GM23338 (cell line): ENCODE data around the gene MRM2. TPM values are rescaled to one million over a fixed set of nuclear protein-coding genes. Genes with fewer than 3 reads are reported as not detected.

Experiments used
- ATAC-seq: fragments of 200-7000 bp; cut with Tn5 transposase; 3 replicates; pipeline ENCODE4 v1.9.1; 2020
- DNase-seq: peaks from one replicate; pipeline ENCODE4 v3.0.0-alpha.2; 2015; ENCODE audit warnings: low spot score
- H2AFZ ChIP-seq: fragments of 200-600 bp; sonication (generic); 2 replicates; pipeline ENCODE4 v1.8.0; 2016; ENCODE audit warnings: antibody characterized with exemption, mild to moderate bottlenecking, moderate library complexity
- H3F3A ChIP-seq: fragments of 200-600 bp; sonication (generic); replicated peaks from 2 replicates; pipeline ENCODE4 v1.8.0; 2017; ENCODE audit warnings: antibody characterized with exemption, mixed run types, low read depth
- H3K27ac ChIP-seq: fragments of 200-600 bp; sonication (generic); 2 replicates; pipeline ENCODE4 v1.6.1; 2016; ENCODE audit warnings: low read depth
- H3K27me3 ChIP-seq: fragments of 200-600 bp; sonication (generic); 2 replicates; pipeline ENCODE4 v1.8.0; 2016; ENCODE audit warnings: mild to moderate bottlenecking, mixed run types, moderate library complexity; ENCODE audit not compliant: insufficient read depth
- H3K36me3 ChIP-seq: fragments of 200-600 bp; sonication (generic); 2 replicates; pipeline ENCODE4 v1.8.0; 2016; ENCODE audit warnings: mild to moderate bottlenecking; ENCODE audit not compliant: insufficient read depth
- H3K4me1 ChIP-seq: fragments of 200-600 bp; sonication (generic); 2 replicates; pipeline ENCODE4 v1.8.0; 2016; ENCODE audit warnings: mild to moderate bottlenecking, moderate library complexity; ENCODE audit not compliant: insufficient read depth
- H3K4me2 ChIP-seq: fragments of 200-600 bp; sonication (generic); 2 replicates; pipeline ENCODE4 v1.7.1; 2017; ENCODE audit warnings: mixed run types
- H3K4me3 ChIP-seq: fragments of 200-600 bp; sonication (generic); 2 replicates; pipeline ENCODE4 v1.6.1; 2016; ENCODE audit warnings: mixed run types
- H3K79me2 ChIP-seq: fragments of 200-600 bp; sonication (generic); replicated peaks from 2 replicates; pipeline ENCODE4 v1.8.0; 2017; ENCODE audit warnings: mild to moderate bottlenecking; ENCODE audit not compliant: insufficient read depth
- H3K9me2 ChIP-seq: fragments of 200-600 bp; sonication (generic); 2 replicates; pipeline ENCODE4 v1.8.0; 2017; ENCODE audit not compliant: insufficient read depth
- H4K20me1 ChIP-seq: fragments of 200-600 bp; sonication (generic); replicated peaks from 2 replicates; pipeline ENCODE4 v1.8.0; 2017; ENCODE audit warnings: mild to moderate bottlenecking; ENCODE audit not compliant: insufficient read depth
- H3K27ac Mint-ChIP-seq: 2 replicates; pipeline ENCODE4 v1.8.0; 2020; ENCODE audit warnings: inconsistent platforms, mild to moderate bottlenecking, moderate library complexity, mixed read lengths
- H3K27me3 Mint-ChIP-seq: 3 replicates; pipeline ENCODE4 v1.8.0; 2022; ENCODE audit warnings: low read depth, mild to moderate bottlenecking, moderate library complexity, mixed read lengths, inconsistent platforms; ENCODE audit not compliant: insufficient read depth, poor library complexity
- H3K36me3 Mint-ChIP-seq: 3 replicates; pipeline ENCODE4 v1.8.0; 2021; ENCODE audit warnings: low read depth, mild to moderate bottlenecking, inconsistent platforms, moderate library complexity, mixed read lengths
- H3K4me1 Mint-ChIP-seq: 3 replicates; pipeline ENCODE4 v1.8.0; 2020; ENCODE audit warnings: mild to moderate bottlenecking, inconsistent platforms, mixed read lengths
- H3K4me3 Mint-ChIP-seq: 3 replicates; pipeline ENCODE4 v1.8.0; 2021; ENCODE audit warnings: moderate library complexity, mild to moderate bottlenecking, inconsistent platforms, mixed read lengths
- H3K9me3 Mint-ChIP-seq: 3 replicates; pipeline ENCODE4 v1.8.0; 2020; ENCODE audit warnings: moderate library complexity, mild to moderate bottlenecking, inconsistent platforms, mixed read lengths
- CREB1 ChIP-seq: fragments of 250-450 bp; sonication (Bioruptor Pico); IDR thresholded peaks from 2 replicates; pipeline ENCODE4 v1.5.0; 2020; ENCODE audit warnings: low read depth, mild to moderate bottlenecking, moderate library complexity
- CTCF ChIP-seq, 2 experiments: fragments of 200-600 bp in 1 of 2; sonication (generic) in 1 of 2; conservative IDR thresholded peaks; 2 replicates each; pipeline versions ENCODE4 v1.5.1 to v1.6.1; 2016 to 2017; ENCODE audit warnings: antibody characterized with exemption in 2 of 2, low read depth in 2 of 2, mild to moderate bottlenecking in 2 of 2, moderate library complexity in 1 of 2
- ETS1 ChIP-seq: IDR thresholded peaks from 2 replicates; pipeline ENCODE4 v1.6.1; 2016; ENCODE audit warnings: antibody characterized with exemption
- EZH2 ChIP-seq: fragments of 200-600 bp; sonication (generic); IDR thresholded peaks from one replicate; pipeline ENCODE4 v1.8.0; 2017; ENCODE audit warnings: antibody characterized with exemption, mild to moderate bottlenecking, low read depth; ENCODE audit not compliant: unreplicated experiment
- EZH2phosphoT487 ChIP-seq: fragments of 200-600 bp; sonication (generic); IDR thresholded peaks from one replicate; pipeline ENCODE4 v1.8.1; 2018; ENCODE audit warnings: antibody characterized with exemption; ENCODE audit not compliant: unreplicated experiment
- JUNB ChIP-seq: IDR thresholded peaks from one replicate; pipeline ENCODE4 v1.6.1; 2016; ENCODE audit warnings: antibody characterized with exemption; ENCODE audit not compliant: unreplicated experiment
- NANOG ChIP-seq: IDR thresholded peaks from 2 replicates; pipeline ENCODE4 v1.6.1; 2016; ENCODE audit warnings: antibody characterized with exemption, borderline replicate concordance
- POLR2AphosphoS5 ChIP-seq: IDR thresholded peaks from 2 replicates; pipeline ENCODE4 v1.6.1; 2016; ENCODE audit warnings: antibody characterized with exemption, low read depth
- REST ChIP-seq: IDR thresholded peaks from one replicate; pipeline ENCODE4 v1.6.1; 2018; ENCODE audit warnings: antibody characterized with exemption; ENCODE audit not compliant: unreplicated experiment
- STAT1 ChIP-seq: IDR thresholded peaks from one replicate; pipeline ENCODE4 v1.6.1; 2016; ENCODE audit warnings: antibody characterized with exemption; ENCODE audit not compliant: unreplicated experiment
- ZNF114 ChIP-seq: fragments of 250-450 bp; sonication (Bioruptor Pico); IDR thresholded peaks from 2 replicates; pipeline ENCODE4 v1.5.0; 2020; ENCODE audit warnings: mild to moderate bottlenecking, moderate library complexity
- ZNF331 ChIP-seq: fragments of 250-450 bp; sonication (Bioruptor Pico); IDR thresholded peaks from 2 replicates; pipeline ENCODE4 v1.5.0; 2020; ENCODE audit warnings: low read depth, mild to moderate bottlenecking, moderate library complexity
- long read RNA-seq: library from polyadenylated mRNA; unstranded; transcript quantifications from one replicate; pipeline ENCODE4 v2.0.0, GENCODE V29; 2020; ENCODE audit not compliant: unreplicated experiment
- polyA plus RNA-seq: library from polyadenylated mRNA; unstranded; fragments of >200 nt; fragmentation: Nextera tagmentation; extraction: Ambion mirVana; gene quantifications from 2 replicates; pipeline ENCODE4 v1.2.1, GENCODE V29; 2016
- total RNA-seq: library from RNA; depleted of rRNA; stranded (reverse); fragments of >200 nt; shearing (Covaris generic); gene quantifications from 2 replicates; pipeline ENCODE4 v1.2.3, GENCODE V29; 2014; rRNA removed

MRM2 gene
- total RNA-seq (25.3 and 30.0 TPM in 2 replicates), polyA plus RNA-seq (37.8 and 41.1 TPM in 2 replicates)
- long read RNA-seq, transcript MRM2-204 (3 exons, 1,819 nt) = minor isoform, 10 of 64 reads
- long read RNA-seq, transcript MRM2-201 (3 exons, 1,601 nt) = major isoform, 31 of 64 reads
- long read RNA-seq, partial matches to known transcripts = 4 of 64 reads
- long read RNA-seq, other reads (novel, unspliced or antisense) = 18 of 64 reads

GRCh38 chr7:2241580-2242540, at the start of gene MRM2, which contains the start of gene NUDT1:
Gene MRM2, minus strand, starts transcription at chr7:2242205. Its CDS starts 36 bp downstream, at chr7:2242169.
Gene NUDT1, plus strand, starts transcription at chr7:2242226. Its CDS starts 2,349 bp downstream, at chr7:2244575.
- peaks cover 31% of the 10 kb centered on the region for H3K36me3 Mint-ChIP-seq
- peak within 1 kb of the TSS; percentile 94 for H3K4me3 ChIP-seq
- ATAC-seq = peak; percentile 84
- TF ChIP-seq EZH2phosphoT487 = no peak
- no peak for TF ChIP-seq STAT1
- TF ChIP-seq ZNF331 (CRISPR knock-in tag) = no peak
- TF ChIP-seq ZNF114 (CRISPR knock-in tag) = no peak
- peak; percentile 77 for TF ChIP-seq ETS1
- TF ChIP-seq CREB1 (CRISPR knock-in tag) = 0 out of 2 replicates have a peak, but pooled peaks have one; percentile 10
- no peak for TF ChIP-seq CTCF (conservative IDR thresholded peaks at IDR 0.05; ENCODE audit: low read depth in 2 of 2)
- TF ChIP-seq REST = no peak
- TF ChIP-seq POLR2AphosphoS5 = peak; percentile 97
- TF ChIP-seq EZH2 = no peak
- TF ChIP-seq JUNB = no peak
- no peak for TF ChIP-seq NANOG

More at GRCh38 chr7:2241580-2242540, at the start of gene MRM2, which contains the start of gene NUDT1:
- peak; percentile 94 for DNase-seq
- H4K20me1 ChIP-seq = no peaks in the 10 kb centered on the region; the same call in 1 of the 2 replicates
- no peaks in the 10 kb centered on the region for H3K27me3 ChIP-seq
- H3F3A ChIP-seq = 0 out of 2 replicates have a peak, but pooled peaks cover 4% of the 10 kb centered on the region
- peaks cover 35% of the 10 kb centered on the region for H3K79me2 ChIP-seq
- peak within 1 kb of the TSS; percentile 39; the same call in 1 of the 2 replicates for H2AFZ ChIP-seq
- H3K4me1 ChIP-seq = peaks cover 16% of the 10 kb centered on the region
- peaks cover 16% of the 10 kb centered on the region for H3K36me3 ChIP-seq
- Mint-ChIP-seq H3K27ac (peak within 1 kb of the TSS; percentile 95), H3K9me3 (no peaks in the 10 kb centered on the region), H3K4me3 (peak within 1 kb of the TSS; percentile 90), H3K27me3 (peaks cover 13% of the 10 kb centered on the region), H3K4me1 (peaks cover 9% of the 10 kb centered on the region)
- H3K9me2 ChIP-seq = no peaks in the 10 kb centered on the region
- H3K27ac ChIP-seq = peak within 1 kb of the TSS; percentile 5; the same call in 1 of the 2 replicates
- H3K4me2 ChIP-seq = peak within 1 kb of the TSS; percentile 89
